Sigmoid colon (tissue), 7 donors: Measurements from ENCODE around the gene GTF2H1. TPM values are rescaled to one million over a fixed set of nuclear protein-coding genes. Genes with fewer than 3 reads are reported as not detected.

Source experiments
- DNase-seq: peaks from one replicate; pipeline ENCODE4 v3.0.0-alpha.2; 2019
- H3K27ac ChIP-seq, 4 donors: fragments of 200-600 bp; sonication (generic); one replicate each; pipeline ENCODE4 v1.5.1; 2016 to 2019; ENCODE audit warnings: mild to moderate bottlenecking in 1 of 4
- H3K27me3 ChIP-seq, 3 donors: fragments of 200-600 bp; sonication (generic); one replicate each; pipeline ENCODE4 v1.5.1; 2019; ENCODE audit warnings: mild to moderate bottlenecking in 1 of 3
- H3K36me3 ChIP-seq, 4 donors: fragments of 200-600 bp; sonication (generic); one replicate each; pipeline ENCODE4 v1.5.1; 2016 to 2019
- H3K4me1 ChIP-seq, 4 donors: fragments of 200-600 bp; sonication (generic); one replicate each; pipeline ENCODE4 v1.5.1; 2017 to 2019
- H3K4me3 ChIP-seq, 4 donors: fragments of 200-600 bp; sonication (generic); one replicate each; pipeline ENCODE4 v1.5.1; 2017 to 2019; ENCODE audit warnings: mild to moderate bottlenecking in 2 of 4, moderate library complexity in 1 of 4
- H3K9me3 ChIP-seq, 4 donors: fragments of 200-600 bp in 3 of 4; sonication (generic) in 3 of 4; one replicate each; pipeline versions ENCODE4 v1.5.1 to v1.6.1; 2013 to 2019
- EP300 ChIP-seq, 4 donors: sonication (generic); formaldehyde crosslinking; IDR thresholded peaks; one replicate each; pipeline ENCODE4 v1.6.1; 2017; ENCODE audit warnings: antibody characterized with exemption in 4 of 4
- POLR2A ChIP-seq, 2 donors: fragments of 450-650 bp; IDR thresholded peaks; one replicate each; pipeline ENCODE4 v1.6.1; 2016; ENCODE audit warnings: antibody characterized with exemption in 2 of 2, mild to moderate bottlenecking in 2 of 2, moderate library complexity in 2 of 2
- POLR2AphosphoS5 ChIP-seq, 4 donors: sonication (generic); formaldehyde crosslinking; IDR thresholded peaks; one replicate each; pipeline ENCODE4 v1.6.1; 2017; ENCODE audit warnings: antibody characterized with exemption in 4 of 4
- WGBS, 2 donors: extraction: QIAGEN DNeasy Blood & Tissue Kit; methylation state at CpG; one replicate each; pipeline ENCODE4 v1.1.7; 2013; 5-methylcytosine and 5-hydroxymethylcytosine counted together
- intact Hi-C: fragments of 100-400 bp; cut with DNase I; formaldehyde crosslinking; loops from one replicate; pipeline ENCODE4 v1.15.1; 2023
- polyA plus RNA-seq, 3 donors: library from polyadenylated mRNA; stranded (reverse); fragments of 200-250 nt; gene quantifications; one replicate each; pipeline ENCODE4 v1.2.3, GENCODE V29; 2013
- total RNA-seq, 4 donors: library from RNA; depleted of rRNA; stranded (reverse); fragments of >200 nt; gene quantifications; one replicate each; pipeline ENCODE4 v1.1.0, GENCODE V29; 2016
- TF ChIP-seq, protein P1 (sequence below), 4 experiments: fragments of 450-650 bp in 3 of 4; fragments of 200-600 bp in 1 of 4; IDR thresholded peaks; one replicate each; pipeline ENCODE4 v1.5.1; 2016 to 2019; ENCODE audit warnings: antibody characterized with exemption in 4 of 4, mild to moderate bottlenecking in 3 of 4, moderate library complexity in 2 of 4
- donor health status: healthy with polysubstance abuse.
- donor health status: Bipolar disorder and iron deficiency.
- donor health status: healthy.

The GTF2H1 gene
- total and polyA plus RNA-seq, 7 donors: 22.9 to 61.0 (median 50.2) TPM

DNA sequence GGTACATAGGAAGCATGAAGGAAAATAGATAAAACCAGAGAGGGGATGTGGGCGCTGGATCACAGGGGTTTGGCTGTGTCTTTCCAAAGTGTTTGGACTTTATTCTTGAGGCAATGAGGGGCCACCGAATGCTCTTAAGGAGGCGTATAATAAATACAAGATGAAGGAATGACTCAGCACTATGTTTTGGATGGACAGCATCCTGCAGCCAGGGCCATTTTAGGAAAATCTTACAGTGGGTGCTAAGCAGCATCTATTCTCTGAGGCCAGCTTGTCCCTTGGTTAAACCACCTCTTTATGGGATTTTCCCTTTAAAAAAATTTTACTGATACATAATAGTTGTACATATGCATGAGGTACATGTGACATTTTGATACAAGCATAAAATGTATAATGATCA is 67.7 kb downstream of the GTF2H1 start:
- Histone ChIP-seq H3K9me3 (no peaks in the 10 kb centered on the region), H3K4me3 (no peak overlapping the region), H3K27ac (no peak overlapping the region), H3K27me3 (no peaks in the 10 kb centered on the region), H3K36me3 (no peaks in the 10 kb centered on the region), H3K4me1 (peaks cover 0 to 17% (median 12%) of the 10 kb centered on the region in 4 donors)
- no peak for DNase-seq
- no peak for TF ChIP-seq EP300 (IDR thresholded peaks at IDR 0.05)
- TF ChIP-seq POLR2A (IDR thresholded peaks at IDR 0.05): no peak
- no peak for TF ChIP-seq POLR2AphosphoS5 (IDR thresholded peaks at IDR 0.05)
- TF ChIP-seq, protein P1, sequence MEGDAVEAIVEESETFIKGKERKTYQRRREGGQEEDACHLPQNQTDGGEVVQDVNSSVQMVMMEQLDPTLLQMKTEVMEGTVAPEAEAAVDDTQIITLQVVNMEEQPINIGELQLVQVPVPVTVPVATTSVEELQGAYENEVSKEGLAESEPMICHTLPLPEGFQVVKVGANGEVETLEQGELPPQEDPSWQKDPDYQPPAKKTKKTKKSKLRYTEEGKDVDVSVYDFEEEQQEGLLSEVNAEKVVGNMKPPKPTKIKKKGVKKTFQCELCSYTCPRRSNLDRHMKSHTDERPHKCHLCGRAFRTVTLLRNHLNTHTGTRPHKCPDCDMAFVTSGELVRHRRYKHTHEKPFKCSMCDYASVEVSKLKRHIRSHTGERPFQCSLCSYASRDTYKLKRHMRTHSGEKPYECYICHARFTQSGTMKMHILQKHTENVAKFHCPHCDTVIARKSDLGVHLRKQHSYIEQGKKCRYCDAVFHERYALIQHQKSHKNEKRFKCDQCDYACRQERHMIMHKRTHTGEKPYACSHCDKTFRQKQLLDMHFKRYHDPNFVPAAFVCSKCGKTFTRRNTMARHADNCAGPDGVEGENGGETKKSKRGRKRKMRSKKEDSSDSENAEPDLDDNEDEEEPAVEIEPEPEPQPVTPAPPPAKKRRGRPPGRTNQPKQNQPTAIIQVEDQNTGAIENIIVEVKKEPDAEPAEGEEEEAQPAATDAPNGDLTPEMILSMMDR (IDR thresholded peaks at IDR 0.05): no peak
- 89 to 94% methylated on average over 3 of the region's 3 CpGs for WGBS, 2 donors
- intact Hi-C loops: no loop called here

DNA sequence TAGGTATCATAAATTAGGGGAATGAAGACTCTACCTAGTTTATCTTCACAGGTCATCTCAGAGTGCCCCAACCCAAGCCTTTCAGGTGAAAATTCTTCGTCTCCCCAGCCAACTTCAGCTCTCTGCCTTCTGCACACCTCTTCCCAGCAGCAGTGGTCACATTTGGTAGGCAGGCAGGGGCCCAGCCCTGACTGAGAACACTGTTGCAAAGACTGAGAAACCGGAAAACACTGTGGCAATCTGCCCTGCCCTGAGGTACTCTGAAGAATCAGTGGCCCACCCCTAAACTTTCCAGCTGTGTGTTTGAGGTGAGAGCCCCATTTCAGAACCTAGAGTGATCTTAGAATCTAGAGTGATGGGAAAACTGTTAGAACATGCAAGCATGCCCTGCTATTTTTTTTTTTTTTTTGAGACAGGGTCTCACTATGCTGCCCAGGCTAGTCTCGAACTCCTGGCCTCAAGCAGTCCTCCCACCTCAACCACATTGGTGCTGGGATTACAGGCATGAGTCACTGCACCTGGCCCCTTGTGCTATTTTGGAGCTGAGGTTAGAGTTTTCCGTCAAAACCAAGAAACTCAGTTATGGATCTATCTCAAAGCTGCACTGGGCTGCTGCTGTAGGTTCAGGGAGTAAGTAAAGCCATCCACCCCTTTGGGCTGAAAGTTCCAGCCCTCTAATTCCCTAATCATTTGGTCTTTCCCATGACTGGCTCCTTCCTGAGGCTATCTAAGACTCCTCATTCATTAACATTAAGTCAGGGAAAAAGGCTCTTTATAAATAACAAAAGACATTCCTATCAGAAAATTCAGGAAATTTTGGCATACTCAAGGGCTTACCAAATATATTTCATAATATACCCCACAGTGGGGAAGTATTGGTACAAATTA is 70.3 kb downstream of the GTF2H1 start:
- Histone ChIP-seq H3K4me1 (peaks cover 0 to 24% (median 19%) of the 10 kb centered on the region in 4 donors), H3K27ac (peak overlapping the region; percentile 98 to 100 (median 99)), H3K4me3 (no peak overlapping the region), H3K36me3 (peaks cover 1 to 11% (median 8%) of the 10 kb centered on the region in 4 donors), H3K9me3 (no peaks in the 10 kb centered on the region), H3K27me3 (no peaks in the 10 kb centered on the region)
- WGBS, 2 donors: 73 to 91% methylated on average over 4 of the region's 4 CpGs
- intact Hi-C loops: no loop called here
- DNase-seq: no peak
- no peak for TF ChIP-seq POLR2AphosphoS5 (IDR thresholded peaks at IDR 0.05)
- TF ChIP-seq EP300 (IDR thresholded peaks at IDR 0.05): no peak
- TF ChIP-seq, protein P1 (IDR thresholded peaks at IDR 0.05): no peak

DNA sequence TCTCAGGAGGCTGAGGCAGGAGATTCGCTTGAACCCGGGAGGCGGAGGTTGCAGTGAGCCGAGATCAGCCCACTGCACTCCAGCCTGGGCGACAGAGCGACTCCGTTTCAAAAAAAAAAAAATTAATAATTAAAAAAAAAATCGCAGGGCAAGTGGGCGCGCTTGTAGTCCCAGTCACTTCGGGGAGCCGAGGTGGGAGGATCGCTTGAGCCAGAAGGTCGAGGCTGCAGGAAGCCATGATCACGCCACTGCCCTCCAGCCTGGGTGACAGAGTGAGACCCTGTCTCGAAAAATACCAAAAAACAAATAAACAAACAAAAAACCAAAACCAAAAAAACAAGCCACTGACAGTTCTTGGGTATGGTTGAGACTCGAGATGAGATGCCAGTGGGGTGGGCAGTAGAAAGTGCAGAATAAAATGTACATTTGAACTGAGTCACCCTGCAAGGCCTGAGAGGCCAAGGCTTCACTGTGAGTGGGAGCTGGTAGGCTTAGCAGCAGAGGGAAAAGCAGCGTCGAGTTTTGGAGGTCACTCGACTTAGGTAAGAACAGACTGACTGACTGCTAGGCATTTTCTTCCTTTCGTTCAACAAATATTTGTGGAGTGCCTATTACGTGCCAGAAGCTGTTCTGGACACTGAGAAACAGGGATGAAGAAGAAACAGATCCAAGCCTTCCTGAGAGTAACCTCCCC is 71.4 kb downstream of the GTF2H1 start:
- Histone ChIP-seq H3K4me3 (peak overlapping the region; percentile 72 to 98 (median 93)), H3K9me3 (no peaks in the 10 kb centered on the region), H3K4me1 (peaks cover 0 to 28% (median 19%) of the 10 kb centered on the region in 4 donors), H3K27me3 (no peaks in the 10 kb centered on the region), H3K36me3 (peaks cover 8 to 19% (median 17%) of the 10 kb centered on the region in 4 donors), H3K27ac (peak overlapping the region; percentile 98 to 100 (median 99))
- no peak for DNase-seq
- 71 to 76% methylated on average over 22 of the region's 22 CpGs for WGBS, 2 donors
- intact Hi-C loops: loop anchor here (2.0 kb wide), 1 partner anchor 241 kb away; the partner anchor contains the start of gene SPTY2D1
- TF ChIP-seq POLR2AphosphoS5 (IDR thresholded peaks at IDR 0.05) (no peak), EP300 (IDR thresholded peaks at IDR 0.05) (no peak), POLR2A (IDR thresholded peaks at IDR 0.05) (no peak)
- TF ChIP-seq, protein P1 (IDR thresholded peaks at IDR 0.05): no peak

DNA sequence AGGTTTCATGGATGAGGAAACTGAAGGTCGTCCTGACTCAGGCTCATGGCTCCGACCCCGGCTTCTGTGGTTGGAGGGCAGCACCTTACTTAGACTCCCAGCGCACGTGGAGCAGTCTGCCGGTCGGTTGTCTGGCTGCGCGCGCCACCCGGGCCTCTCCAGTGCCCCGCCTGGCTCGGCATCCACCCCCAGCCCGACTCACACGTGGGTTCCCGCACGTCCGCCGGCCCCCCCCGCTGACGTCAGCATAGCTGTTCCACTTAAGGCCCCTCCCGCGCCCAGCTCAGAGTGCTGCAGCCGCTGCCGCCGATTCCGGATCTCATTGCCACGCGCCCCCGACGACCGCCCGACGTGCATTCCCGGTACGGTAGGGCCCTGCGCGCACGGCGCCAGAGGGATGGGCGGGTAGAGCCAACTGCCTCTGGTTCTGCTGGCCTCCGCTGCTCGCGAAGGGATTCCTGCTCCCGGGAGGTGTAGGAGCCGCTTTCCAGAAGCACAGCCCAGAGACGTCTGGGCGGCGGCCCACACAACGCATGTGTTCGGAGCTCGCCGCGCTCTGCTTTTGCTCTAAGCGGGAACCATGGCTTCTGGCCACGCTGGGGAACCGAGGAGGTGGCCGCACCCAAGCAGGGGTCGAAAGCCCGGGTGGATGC is 72.0 kb downstream of the GTF2H1 start, which contains the start of gene LDHA:
Gene LDHA (plus strand): TSS at position 289 of the 653 bp plus-strand sequence. CDS start 2,280 bp downstream, outside the sequence.
- Histone ChIP-seq H3K36me3 (peaks cover 14 to 26% (median 23%) of the 10 kb centered on the region in 4 donors), H3K9me3 (no peaks in the 10 kb centered on the region), H3K27me3 (no peaks in the 10 kb centered on the region), H3K4me3 (peak within 1 kb of the TSS; percentile 72 to 98 (median 93)), H3K27ac (peak within 1 kb of the TSS; percentile 98 to 100 (median 99)), H3K4me1 (peaks cover 0 to 28% (median 19%) of the 10 kb centered on the region in 4 donors)
- TF ChIP-seq POLR2AphosphoS5 (IDR thresholded peaks at IDR 0.05) (peak; percentile 99 to 100 (median 100)), EP300 (IDR thresholded peaks at IDR 0.05) (peak; percentile 30 to 91 (median 72)), POLR2A (IDR thresholded peaks at IDR 0.05) (peak; percentile 99)
- TF ChIP-seq, protein P1 (IDR thresholded peaks at IDR 0.05): no peak
- peak; percentile 100 for DNase-seq
- intact Hi-C loops: loop anchor here (2.0 kb wide), 1 partner anchor 240 kb away; the partner anchor contains the start of gene SPTY2D1
- 1% methylated on average over 60 of the region's 60 CpGs for WGBS, 2 donors
